H9 (cell line): ENCODE measurements around the gene GLIPR1L1. TPM values are rescaled to one million over a fixed set of nuclear protein-coding genes. Genes with fewer than 3 reads are reported as not detected.
A peak's percentile ranks its signal among the peaks of the same experiment; 100 is the strongest.

Experiments used
- DNase-seq: peaks from one replicate; pipeline ENCODE4 v3.0.0-alpha.2; 2017
- H2AFZ ChIP-seq: one replicate; pipeline ENCODE4 v1.6.1; 2013; ENCODE audit warnings: mild to moderate bottlenecking, low read length, control low read depth, moderate library complexity
- H2AK5ac ChIP-seq: 2 replicates; pipeline ENCODE4 v1.6.1; 2013; ENCODE audit warnings: low read length, control low read depth, mixed read lengths; ENCODE audit not compliant: insufficient read length
- H2BK120ac ChIP-seq: one replicate; pipeline ENCODE4 v1.6.1; 2013; ENCODE audit warnings: low read depth, mild to moderate bottlenecking, low read length, control low read depth, inconsistent platforms; ENCODE audit not compliant: poor library complexity, severe bottlenecking
- H2BK12ac ChIP-seq: 2 replicates; pipeline ENCODE4 v1.6.1; 2013; ENCODE audit warnings: low read length, control low read depth, mixed read lengths, low read depth; ENCODE audit not compliant: insufficient read length
- H2BK15ac ChIP-seq: 2 replicates; pipeline ENCODE4 v1.6.1; 2013; ENCODE audit warnings: low read depth, low read length, control low read depth
- H2BK20ac ChIP-seq: one replicate; pipeline ENCODE4 v1.6.1; 2013; ENCODE audit warnings: low read depth, mild to moderate bottlenecking, low read length, control low read depth, inconsistent platforms; ENCODE audit not compliant: poor library complexity, severe bottlenecking
- H2BK5ac ChIP-seq: 2 replicates; pipeline ENCODE4 v1.6.1; 2013; ENCODE audit warnings: low read length, control low read depth, mixed read lengths; ENCODE audit not compliant: insufficient read length
- H3K14ac ChIP-seq: 2 replicates; pipeline ENCODE4 v1.6.1; 2013; ENCODE audit warnings: low read length, control low read depth; ENCODE audit not compliant: insufficient read depth
- H3K18ac ChIP-seq: 2 replicates; pipeline ENCODE4 v1.6.1; 2013; ENCODE audit warnings: low read depth, mild to moderate bottlenecking, mixed read lengths, low read length, control low read depth; ENCODE audit not compliant: insufficient read length
- H3K23ac ChIP-seq: 2 replicates; pipeline ENCODE4 v1.6.1; 2013; ENCODE audit warnings: low read length, control low read depth, mixed read lengths, low read depth; ENCODE audit not compliant: insufficient read length
- H3K23me2 ChIP-seq: 2 replicates; pipeline ENCODE4 v1.6.1; 2013; ENCODE audit warnings: low read depth, mild to moderate bottlenecking, mixed read lengths, low read length, control low read depth; ENCODE audit not compliant: insufficient read length, poor library complexity, severe bottlenecking
- H3K27ac ChIP-seq: 2 replicates; pipeline ENCODE4 v1.5.1; 2013; ENCODE audit warnings: low read length, control low read depth, mixed read lengths, low read depth; ENCODE audit not compliant: insufficient read length
- H3K27me3 ChIP-seq: 2 replicates; pipeline ENCODE4 v1.6.1; 2013; ENCODE audit warnings: low read length, control low read depth, inconsistent platforms; ENCODE audit not compliant: insufficient read depth
- H3K4ac ChIP-seq: 2 replicates; pipeline ENCODE4 v1.6.1; 2013; ENCODE audit warnings: low read depth, mild to moderate bottlenecking, control low read depth, inconsistent platforms, low read length, moderate library complexity
- H3K4me1 ChIP-seq: 2 replicates; pipeline ENCODE4 v1.6.1; 2013; ENCODE audit warnings: low read length, control low read depth, inconsistent platforms; ENCODE audit not compliant: insufficient read depth
- H3K4me2 ChIP-seq: 2 replicates; pipeline ENCODE4 v1.6.1; 2013; ENCODE audit warnings: low read length, control low read depth, mixed read lengths; ENCODE audit not compliant: insufficient read length, insufficient read depth
- H3K56ac ChIP-seq: 2 replicates; pipeline ENCODE4 v1.6.1; 2013; ENCODE audit warnings: low read depth, mild to moderate bottlenecking, mixed read lengths, low read length, control low read depth; ENCODE audit not compliant: insufficient read length
- H3K79me1 ChIP-seq: 2 replicates; pipeline ENCODE4 v1.6.1; 2013; ENCODE audit warnings: low read depth, mild to moderate bottlenecking, moderate library complexity, low read length, control low read depth, inconsistent platforms; ENCODE audit not compliant: insufficient read depth, poor library complexity, severe bottlenecking
- H3K79me2 ChIP-seq: 2 replicates; pipeline ENCODE4 v1.6.1; 2013; ENCODE audit warnings: low read length, control low read depth, inconsistent platforms; ENCODE audit not compliant: insufficient read depth
- H3K9ac ChIP-seq: 2 replicates; pipeline ENCODE4 v1.6.1; 2013; ENCODE audit warnings: low read length, control low read depth, mixed read lengths; ENCODE audit not compliant: insufficient read length; ENCODE audit errors: extremely low read depth
- H3K9me3 ChIP-seq: one replicate; pipeline ENCODE4 v1.6.1; 2013; ENCODE audit warnings: low read depth, low read length, inconsistent platforms; ENCODE audit not compliant: control insufficient read depth
- H3T11ph ChIP-seq: one replicate; pipeline ENCODE4 v1.6.1; 2013; ENCODE audit warnings: mild to moderate bottlenecking, low read length, control low read depth, inconsistent platforms
- H4K20me1 ChIP-seq: one replicate; pipeline ENCODE4 v1.6.1; 2013; ENCODE audit not compliant: control insufficient read depth, insufficient read length, insufficient read depth
- H4K5ac ChIP-seq: 2 replicates; pipeline ENCODE4 v1.6.1; 2013; ENCODE audit warnings: low read depth, mild to moderate bottlenecking, mixed read lengths, low read length, control low read depth; ENCODE audit not compliant: insufficient read length
- H4K8ac ChIP-seq: replicated peaks from 2 replicates; pipeline ENCODE4 v1.6.1; 2013; ENCODE audit warnings: low read length, control low read depth, mixed read lengths, low read depth; ENCODE audit not compliant: insufficient read length
- H4K91ac ChIP-seq: 2 replicates; pipeline ENCODE4 v1.6.1; 2013; ENCODE audit warnings: low read depth, mild to moderate bottlenecking, moderate library complexity, mixed read lengths, low read length, control low read depth; ENCODE audit not compliant: insufficient read length
- H3K27ac Mint-ChIP-seq, 3 experiments: 2 replicates in 2 of 3; 3 replicates in 1 of 3; pipeline ENCODE4 v1.8.0; 2020 to 2021; ENCODE audit warnings: mixed read lengths in 3 of 3, mild to moderate bottlenecking in 1 of 3, moderate library complexity in 1 of 3
- H3K27me3 Mint-ChIP-seq: 2 replicates; pipeline ENCODE4 v1.8.0; 2021; ENCODE audit warnings: low read depth, mild to moderate bottlenecking, moderate library complexity, mixed read lengths
- H3K36me3 Mint-ChIP-seq, 3 experiments: 2 replicates in 2 of 3; 3 replicates in 1 of 3; pipeline ENCODE4 v1.8.0; 2020 to 2021; ENCODE audit warnings: low read depth in 3 of 3, mixed read lengths in 3 of 3; ENCODE audit not compliant: insufficient read depth in 1 of 3
- H3K4me1 Mint-ChIP-seq, 2 experiments: 2 replicates each; pipeline ENCODE4 v1.8.0; 2020; ENCODE audit warnings: mixed read lengths in 2 of 2
- H3K4me3 Mint-ChIP-seq, 2 experiments: 2 replicates in 1 of 2; 3 replicates in 1 of 2; pipeline ENCODE4 v1.8.0; 2020 to 2021; ENCODE audit warnings: mild to moderate bottlenecking in 2 of 2, mixed read lengths in 2 of 2, moderate library complexity in 1 of 2
- H3K9me3 Mint-ChIP-seq, 2 experiments: 2 replicates in 1 of 2; 3 replicates in 1 of 2; pipeline ENCODE4 v1.8.0; 2020; ENCODE audit warnings: mild to moderate bottlenecking in 2 of 2, mixed read lengths in 2 of 2, moderate library complexity in 1 of 2
- WGBS: extraction: QIAGEN DNeasy Blood & Tissue Kit; methylation state at CpG from one replicate; pipeline ENCODE4 v1.1.7; 2013; ENCODE audit warnings: missing lambda C conversion rate, low lambda C conversion rate, mixed read lengths; ENCODE audit not compliant: insufficient read length; ENCODE audit errors: extremely low coverage; 5-methylcytosine and 5-hydroxymethylcytosine counted together
- long read RNA-seq: library from polyadenylated mRNA; unstranded; transcript quantifications from one replicate; pipeline ENCODE4 v2.0.0, GENCODE V29; 2020
- total RNA-seq: library from RNA; stranded (reverse); gene quantifications from 2 replicates; pipeline ENCODE4 v1.2.1, GENCODE V29; 2021
- TF ChIP-seq, protein P1 (sequence below): fragments of 200-600 bp; sonication (generic); conservative IDR thresholded peaks from 3 replicates; pipeline ENCODE4 v1.8.0; 2021; ENCODE audit warnings: antibody characterized with exemption, mild to moderate bottlenecking

The GLIPR1L1 gene, protein sequence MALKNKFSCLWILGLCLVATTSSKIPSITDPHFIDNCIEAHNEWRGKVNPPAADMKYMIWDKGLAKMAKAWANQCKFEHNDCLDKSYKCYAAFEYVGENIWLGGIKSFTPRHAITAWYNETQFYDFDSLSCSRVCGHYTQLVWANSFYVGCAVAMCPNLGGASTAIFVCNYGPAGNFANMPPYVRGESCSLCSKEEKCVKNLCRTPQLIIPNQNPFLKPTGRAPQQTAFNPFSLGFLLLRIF
- total RNA-seq = 1.9 and 3.2 TPM in 2 replicates
- long read RNA-seq, partial matches to known transcripts = 3 of 11 reads
- long read RNA-seq, other reads (novel, unspliced or antisense) = 6 of 11 reads

DNA sequence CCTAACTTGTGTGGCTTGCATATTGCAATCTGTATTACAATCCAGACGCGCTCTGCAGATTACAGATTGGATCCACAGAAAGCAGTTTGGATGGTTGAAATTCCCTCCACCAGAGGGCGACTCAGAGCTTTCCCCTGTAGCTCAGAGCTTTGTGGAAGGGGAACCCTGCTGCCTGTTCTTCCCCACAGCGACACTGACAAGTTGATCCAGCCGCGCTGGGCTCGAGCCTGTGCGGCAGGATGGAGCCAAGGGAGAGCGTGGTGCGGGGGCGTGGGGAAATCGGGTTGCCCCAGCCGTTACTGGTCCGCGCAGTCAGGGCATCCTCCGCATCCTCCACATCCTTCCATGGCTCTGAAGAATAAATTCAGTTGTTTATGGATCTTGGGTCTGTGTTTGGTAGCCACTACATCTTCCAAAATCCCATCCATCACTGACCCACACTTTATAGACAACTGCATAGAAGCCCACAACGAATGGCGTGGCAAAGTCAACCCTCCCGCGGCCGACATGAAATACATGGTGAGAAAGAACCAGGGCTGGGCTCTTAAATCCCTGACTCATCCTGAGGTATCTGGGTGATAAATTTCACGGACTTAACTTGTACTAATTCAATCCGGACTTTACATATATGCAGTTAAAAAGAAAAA is at the start of gene GLIPR1L1:
GLIPR1L1 (plus strand) TSS at position 287 of the 647 bp plus-strand sequence; CDS start at position 346, 59 bp downstream.
- Histone ChIP-seq H3K23me2 (peaks cover 14% of the 10 kb centered on the region), H3K27ac (no peak within 1 kb of the TSS), H4K8ac (no peak within 1 kb of the TSS), H3K4ac (no peak within 1 kb of the TSS), H3K79me1 (no peaks in the 10 kb centered on the region), H2BK5ac (no peak within 1 kb of the TSS), H2BK20ac (peak within 1 kb of the TSS; percentile 29), H2BK15ac (no peak within 1 kb of the TSS), H3K56ac (no peak within 1 kb of the TSS), H3K9ac (no peak within 1 kb of the TSS), H3K27me3 (no peaks in the 10 kb centered on the region), H4K20me1 (no peaks in the 10 kb centered on the region), H3K79me2 (no peaks in the 10 kb centered on the region), H3K4me2 (peak within 1 kb of the TSS; percentile 78), H2AK5ac (no peak within 1 kb of the TSS), H2BK12ac (no peak within 1 kb of the TSS), H3K18ac (no peak within 1 kb of the TSS), H3K9me3 (no peaks in the 10 kb centered on the region), H3K14ac (0 out of 2 replicates have a peak within 1 kb of the TSS, but pooled peaks have one; percentile 21), H3T11ph (no peak within 1 kb of the TSS), H4K91ac (no peak within 1 kb of the TSS), H3K4me1 (peaks cover 3% of the 10 kb centered on the region; the same call in 1 of the 2 replicates), H4K5ac (no peak within 1 kb of the TSS), H3K23ac (no peak within 1 kb of the TSS), H2AFZ (peak within 1 kb of the TSS; percentile 94), H2BK120ac (no peak within 1 kb of the TSS)
- peak; percentile 96 for DNase-seq
- no peaks in the 10 kb centered on the region; a peak in 1 of 7 replicates for H3K36me3 Mint-ChIP-seq
- peak within 1 kb of the TSS; percentile 69 to 72 for H3K4me3 Mint-ChIP-seq
- WGBS = no CpG with 5 or more reads among the region's 23 CpGs
- peaks cover 10 to 14% of the 10 kb centered on the region in 2 experiments for H3K4me1 Mint-ChIP-seq
- H3K9me3 Mint-ChIP-seq = no peaks in the 10 kb centered on the region
- no peak within 1 kb of the TSS; a peak in 1 of 7 replicates for H3K27ac Mint-ChIP-seq
- no peaks in the 10 kb centered on the region; the same call in 1 of the 2 replicates for H3K27me3 Mint-ChIP-seq
- TF ChIP-seq, protein P1, sequence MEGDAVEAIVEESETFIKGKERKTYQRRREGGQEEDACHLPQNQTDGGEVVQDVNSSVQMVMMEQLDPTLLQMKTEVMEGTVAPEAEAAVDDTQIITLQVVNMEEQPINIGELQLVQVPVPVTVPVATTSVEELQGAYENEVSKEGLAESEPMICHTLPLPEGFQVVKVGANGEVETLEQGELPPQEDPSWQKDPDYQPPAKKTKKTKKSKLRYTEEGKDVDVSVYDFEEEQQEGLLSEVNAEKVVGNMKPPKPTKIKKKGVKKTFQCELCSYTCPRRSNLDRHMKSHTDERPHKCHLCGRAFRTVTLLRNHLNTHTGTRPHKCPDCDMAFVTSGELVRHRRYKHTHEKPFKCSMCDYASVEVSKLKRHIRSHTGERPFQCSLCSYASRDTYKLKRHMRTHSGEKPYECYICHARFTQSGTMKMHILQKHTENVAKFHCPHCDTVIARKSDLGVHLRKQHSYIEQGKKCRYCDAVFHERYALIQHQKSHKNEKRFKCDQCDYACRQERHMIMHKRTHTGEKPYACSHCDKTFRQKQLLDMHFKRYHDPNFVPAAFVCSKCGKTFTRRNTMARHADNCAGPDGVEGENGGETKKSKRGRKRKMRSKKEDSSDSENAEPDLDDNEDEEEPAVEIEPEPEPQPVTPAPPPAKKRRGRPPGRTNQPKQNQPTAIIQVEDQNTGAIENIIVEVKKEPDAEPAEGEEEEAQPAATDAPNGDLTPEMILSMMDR = peak; percentile 92
